ENCODE data around the gene CDH20.
A peak's percentile ranks its signal among the peaks of the same experiment; 100 is the strongest.

The CDH20 gene

DNA sequence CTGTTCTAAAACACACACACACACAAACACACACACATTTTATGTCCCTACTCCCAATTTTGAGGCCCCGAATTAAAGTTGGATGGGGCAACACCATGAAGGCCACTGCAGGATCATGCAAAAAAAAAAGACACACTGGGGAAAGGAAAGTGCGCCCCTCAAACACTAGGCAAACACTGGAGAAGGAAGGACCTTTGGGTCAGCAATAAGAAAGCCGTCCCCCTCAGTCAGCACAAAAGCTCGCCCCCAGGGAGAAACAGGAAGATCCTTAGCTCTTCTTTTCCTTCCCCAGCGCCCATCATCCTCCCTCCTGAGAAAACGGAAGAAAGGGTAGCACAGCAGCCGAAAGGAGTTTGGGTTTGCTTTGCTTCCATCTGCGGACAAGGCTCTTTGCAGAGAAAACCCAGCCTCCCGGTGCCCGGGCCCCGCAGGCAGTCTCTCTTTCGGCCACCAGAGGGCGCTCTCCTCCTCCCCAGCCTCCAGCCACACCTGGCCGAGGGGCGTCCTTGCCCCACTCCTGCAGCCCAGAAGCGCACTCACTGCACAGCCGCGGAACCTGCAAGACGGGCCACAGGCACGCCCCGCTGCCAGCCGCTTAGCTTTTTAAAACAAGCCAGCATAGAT, 248.5 kb downstream of the CDH20 start:
- DNase-seq, result peak; percentile 57 to 60

DNA sequence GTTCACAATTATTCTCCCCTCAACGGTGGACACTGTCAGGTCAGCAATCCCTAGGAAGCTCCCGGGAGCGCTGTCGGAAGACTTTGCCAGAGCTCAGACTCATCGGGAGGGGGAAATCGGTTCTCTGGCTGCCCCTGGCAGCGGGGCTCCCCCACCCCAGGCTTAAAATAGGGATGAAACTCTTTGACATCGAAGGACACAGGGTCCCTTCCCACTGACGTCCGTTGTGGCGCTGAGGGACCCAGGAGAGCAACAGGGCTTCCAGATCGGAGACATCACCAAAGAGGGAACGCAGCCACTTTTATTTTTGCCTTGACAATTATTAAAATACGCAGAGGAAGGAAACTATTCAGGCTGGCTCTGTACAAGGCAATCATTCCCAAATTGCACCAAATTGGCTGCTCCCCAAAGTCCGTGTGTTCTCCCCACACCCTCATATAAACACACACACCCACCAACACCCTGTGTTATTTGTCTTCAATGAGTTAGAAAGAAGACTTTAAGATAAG, 249.0 kb downstream of the CDH20 start:
- no peak for DNase-seq

DNA sequence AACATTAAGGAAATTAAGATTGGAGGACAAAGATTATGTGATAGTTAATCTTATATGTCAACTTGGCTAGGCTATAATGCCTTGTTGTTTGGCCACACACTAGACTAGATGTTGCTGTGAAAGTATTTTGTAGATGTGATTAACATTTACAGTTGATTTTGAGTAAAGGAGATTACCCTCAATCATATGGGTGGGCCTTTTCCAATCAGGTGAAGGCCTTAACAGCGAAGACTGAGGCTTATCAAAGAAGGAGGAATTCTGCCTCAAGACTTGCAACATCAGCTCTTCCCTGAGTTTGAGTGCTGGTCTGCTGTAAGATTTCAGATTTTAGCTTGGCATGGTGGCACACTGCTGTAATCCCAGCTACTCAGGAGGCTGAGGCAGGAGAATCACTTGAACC, 250.3 kb downstream of the CDH20 start:
- DNase-seq, result no peak

DNA sequence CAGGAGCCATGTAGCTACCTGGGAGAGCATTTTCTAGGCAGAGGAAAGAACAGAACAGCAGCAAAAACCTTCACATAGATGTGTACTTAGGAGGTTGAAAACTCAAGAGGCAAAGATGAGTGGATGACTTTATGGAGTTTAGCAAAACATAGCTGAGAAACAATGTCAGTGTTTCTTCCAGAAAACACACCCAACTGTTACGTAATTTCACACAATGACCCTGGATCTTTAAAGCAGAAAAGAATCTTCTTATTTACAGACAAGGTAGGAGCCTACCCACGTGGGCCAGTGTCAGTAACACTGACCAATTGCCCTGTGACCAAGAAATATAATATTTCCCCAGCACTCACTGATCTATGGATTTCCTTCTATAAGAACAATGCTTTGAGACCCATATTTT, 254.6 kb downstream of the CDH20 start:
- DNase-seq, result no peak

DNA sequence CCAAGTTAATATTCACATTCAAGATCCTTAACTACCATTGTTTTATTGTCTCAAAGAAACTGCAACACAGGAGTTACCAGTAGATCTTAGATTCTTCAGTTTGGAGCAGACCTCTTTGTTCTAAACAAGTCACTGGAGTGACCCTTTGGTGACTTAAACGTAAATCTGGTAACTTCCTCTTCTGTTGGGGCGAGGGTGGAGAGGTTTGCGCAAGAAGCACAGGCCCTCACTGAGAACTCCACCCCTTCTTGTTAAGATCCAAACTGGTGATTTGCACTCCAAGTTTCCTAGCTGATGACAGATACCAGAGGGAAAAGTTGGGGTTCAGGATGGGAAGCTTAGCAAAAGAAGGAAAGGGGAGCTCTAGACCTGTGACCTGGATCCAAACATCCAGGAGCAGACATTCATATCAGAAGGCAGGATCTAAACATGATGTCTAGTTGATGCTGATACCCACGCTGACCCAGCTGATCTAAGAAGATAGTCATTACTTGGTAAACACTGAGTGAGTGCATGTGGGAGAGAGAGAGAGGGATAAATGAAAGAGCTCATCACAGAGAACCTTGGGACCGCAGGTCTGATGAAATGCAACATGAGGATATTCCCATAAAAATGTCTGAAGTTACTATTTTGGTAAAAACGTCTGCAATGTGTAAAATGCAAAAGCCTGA, 256.0 kb downstream of the CDH20 start:
- DNase-seq, result no peak

DNA sequence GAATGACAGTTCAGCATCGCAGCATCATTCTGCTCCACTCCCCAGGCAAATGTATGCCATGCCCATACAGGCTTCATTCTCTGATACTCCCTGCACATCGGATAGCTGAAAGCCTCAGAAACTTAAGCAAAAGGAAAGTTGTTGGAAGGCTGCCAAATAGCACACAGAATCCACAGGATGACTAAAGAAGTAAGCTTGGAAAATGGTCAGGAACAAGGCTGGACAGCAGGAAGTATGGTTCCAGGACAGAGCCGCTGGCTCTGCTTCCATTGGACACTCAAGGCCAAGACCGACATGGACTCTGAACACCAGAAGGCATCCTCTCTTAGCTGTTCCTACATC, 256.5 kb downstream of the CDH20 start:
- no peak for DNase-seq

DNA sequence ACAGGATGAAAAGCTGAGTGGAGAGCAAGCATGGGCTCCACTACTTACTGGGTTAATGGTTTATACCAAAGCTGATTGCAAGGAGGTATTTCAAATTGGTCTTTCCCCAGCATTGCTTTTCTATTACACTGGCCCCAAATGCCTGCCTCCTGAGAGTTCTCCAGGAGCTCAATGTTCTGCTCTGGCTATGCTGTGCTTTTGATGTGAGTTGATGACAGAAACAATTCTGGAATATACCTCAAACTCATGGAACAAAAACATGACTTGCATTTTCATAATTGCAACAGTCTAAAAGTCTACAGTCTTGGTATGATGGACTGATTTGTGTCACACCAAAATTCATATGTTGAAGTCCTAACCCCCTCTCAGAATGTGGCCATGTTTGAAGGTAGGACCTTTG, 258.0 kb downstream of the CDH20 start:
- no peak for DNase-seq

DNA sequence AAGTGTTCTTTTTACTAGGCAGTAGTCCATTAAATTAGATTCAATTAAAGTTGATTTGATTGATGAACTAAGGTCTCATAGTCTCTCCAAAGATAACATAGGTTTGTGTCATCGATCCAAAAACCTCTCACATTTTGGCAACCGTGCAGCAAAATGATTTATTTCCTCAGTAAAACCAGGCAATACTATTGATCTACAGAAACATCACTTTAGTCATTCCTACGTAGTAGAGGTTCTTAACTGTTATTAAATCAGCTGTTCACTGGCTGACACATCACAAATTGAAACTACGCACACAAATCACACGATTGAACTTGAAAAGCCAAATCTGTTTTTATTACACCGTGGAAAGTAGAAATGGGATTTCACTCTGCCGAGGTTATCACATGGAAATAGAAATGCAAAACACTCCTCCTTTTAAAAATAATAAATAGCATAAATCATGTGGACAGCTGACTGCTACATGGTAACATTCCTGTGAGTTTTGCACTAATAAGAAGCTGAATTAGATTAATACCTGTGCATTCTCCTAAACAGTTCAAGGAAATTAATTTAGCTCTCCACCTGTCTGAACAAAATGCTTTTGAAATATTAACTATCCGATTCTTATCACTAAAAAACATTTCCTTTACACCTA, 262.5 kb downstream of the CDH20 start:
- no peak for DNase-seq

DNA sequence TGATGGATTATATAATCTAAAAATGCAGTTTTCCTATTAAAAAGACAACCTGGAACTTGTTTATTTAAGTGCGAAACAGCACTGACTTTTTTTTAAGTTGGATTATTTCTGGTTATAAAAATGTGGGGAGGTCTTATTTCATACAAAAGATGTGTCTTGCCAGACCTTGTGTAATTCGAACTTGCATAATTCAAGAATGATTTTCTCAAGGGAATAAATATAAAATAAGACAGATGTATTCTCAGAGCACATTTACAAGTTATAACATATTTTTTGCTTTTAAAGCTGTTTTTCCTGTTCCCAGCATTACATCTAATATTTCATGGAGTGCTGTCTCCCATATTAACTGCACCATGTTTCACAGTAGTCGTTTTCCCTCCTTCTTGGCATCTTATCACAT, 263.1 kb downstream of the CDH20 start:
- DNase-seq, result no peak

DNA sequence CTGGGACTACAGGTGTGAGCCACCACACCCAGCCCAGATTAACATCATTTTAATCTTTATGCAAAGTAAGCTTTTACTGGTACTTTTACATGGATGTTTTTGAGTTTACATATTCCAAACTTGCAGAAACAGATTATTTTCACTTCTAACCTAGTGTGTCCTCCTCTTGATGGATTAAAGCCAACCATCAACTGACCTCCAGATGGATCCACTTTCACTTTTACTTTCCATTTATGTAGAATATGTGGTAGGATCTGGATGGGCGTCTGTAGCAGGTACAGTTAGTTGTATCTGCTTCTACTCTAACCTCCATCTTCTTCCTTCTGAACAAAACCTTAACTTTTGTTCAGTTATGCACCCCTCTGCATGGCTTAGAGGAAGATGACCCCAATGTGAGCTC, 264.1 kb downstream of the CDH20 start:
- no peak for DNase-seq

DNA sequence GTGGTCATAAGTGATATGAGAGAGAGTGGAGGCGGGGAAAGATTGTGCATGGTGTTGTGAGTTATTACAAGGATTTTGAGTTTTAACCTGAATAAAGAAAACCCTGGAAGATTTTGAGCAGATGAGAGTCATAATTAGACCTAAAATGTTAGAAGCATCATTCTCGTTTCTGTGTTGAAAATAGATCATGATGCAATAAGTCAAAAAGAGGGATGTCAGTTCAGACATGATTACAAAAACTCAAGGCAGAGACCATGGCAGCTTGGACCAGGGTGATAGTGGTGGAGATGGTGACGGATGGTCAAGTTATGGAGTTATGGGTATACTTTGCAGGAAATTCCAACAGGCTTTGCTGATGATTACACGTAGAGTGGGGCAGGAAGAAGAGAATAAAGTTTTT, 267.2 kb downstream of the CDH20 start:
- no peak for DNase-seq

DNA sequence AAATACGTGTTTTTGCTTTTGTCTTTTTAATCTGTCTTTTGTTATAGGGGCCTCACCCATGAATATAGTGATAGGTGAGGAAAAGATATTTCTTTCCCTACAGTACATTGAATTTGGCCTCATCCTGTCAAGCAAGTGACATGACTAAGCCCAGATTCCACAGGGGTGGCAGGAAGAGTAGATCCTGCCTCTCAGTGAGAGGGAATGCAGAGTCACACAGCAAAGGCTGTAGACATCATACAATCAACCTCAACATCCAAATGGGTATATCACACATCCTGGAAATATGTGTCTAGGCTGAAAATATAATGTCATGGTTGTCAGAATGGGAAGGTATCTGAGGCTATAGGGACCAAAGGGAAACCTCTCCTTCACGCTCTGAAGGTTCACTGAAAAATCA, 269.6 kb downstream of the CDH20 start:
- DNase-seq, result no peak

All from NCI-H2081 (cell line).